Chondrocyte (in vitro differentiated cells): ENCODE data around the gene EXTL2. TPM values are rescaled to one million over a fixed set of nuclear protein-coding genes. Genes with fewer than 3 reads are reported as not detected.
A peak's percentile ranks its signal among the peaks of the same experiment; 100 is the strongest.
"Not testable (repeated sequence)": the region's sequence is repeated elsewhere in the genome, so short reads cannot be mapped to it uniquely, and the experiment has no call there.

ENCODE experiments used
- DNase-seq: peaks from one replicate; pipeline ENCODE4 v3.0.0; 2021; ENCODE audit warnings: mixed read lengths, low spot score
- H3K27ac Mint-ChIP-seq: one replicate; pipeline ENCODE4 v1.8.0; 2021; ENCODE audit warnings: mild to moderate bottlenecking, moderate library complexity, mixed read lengths; ENCODE audit not compliant: unreplicated experiment
- H3K27me3 Mint-ChIP-seq: 2 replicates; pipeline ENCODE4 v1.8.0; 2021; ENCODE audit warnings: low read depth, mixed read lengths
- H3K36me3 Mint-ChIP-seq: 2 replicates; pipeline ENCODE4 v1.8.0; 2021; ENCODE audit warnings: low read depth, mixed read lengths
- H3K4me1 Mint-ChIP-seq: 2 replicates; pipeline ENCODE4 v1.8.0; 2021; ENCODE audit warnings: low read depth, mild to moderate bottlenecking, mixed read lengths
- H3K4me3 Mint-ChIP-seq: one replicate; pipeline ENCODE4 v1.8.0; 2021; ENCODE audit warnings: mild to moderate bottlenecking, moderate library complexity, mixed read lengths; ENCODE audit not compliant: unreplicated experiment
- H3K9me3 Mint-ChIP-seq: 2 replicates; pipeline ENCODE4 v1.8.0; 2021; ENCODE audit warnings: low read depth, mixed read lengths
- total RNA-seq: library from RNA; stranded (reverse); gene quantifications from 3 replicates; pipeline ENCODE4 v1.2.1, GENCODE V29; 2021
- TF ChIP-seq, protein P1 (sequence below): fragments of 200-600 bp; sonication (generic); IDR thresholded peaks from 2 replicates; pipeline ENCODE4 v1.5.0; 2021; ENCODE audit warnings: antibody characterized with exemption, mild to moderate bottlenecking, moderate library complexity

Gene EXTL2
- total RNA-seq, 1 donor from 2014 or later = 24.7 TPM

DNA sequence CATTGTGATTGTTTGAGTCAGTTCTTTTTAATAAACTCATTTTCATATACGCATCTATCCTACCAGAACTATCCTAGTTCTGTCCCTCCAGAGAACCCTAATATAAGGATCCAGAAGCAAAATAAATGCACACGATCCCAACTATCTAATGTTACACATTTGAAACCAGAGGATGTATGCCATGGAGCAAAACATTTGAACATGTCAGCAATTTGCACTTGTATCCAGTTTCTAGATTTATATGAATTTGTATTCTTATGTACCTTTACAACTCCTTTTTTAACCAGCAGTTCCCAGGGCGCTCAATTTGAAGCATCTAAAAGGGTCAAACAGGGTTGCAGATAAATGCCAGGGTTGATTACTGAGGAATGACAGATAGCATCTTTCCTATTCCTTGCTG lies 2.1 kb downstream of the EXTL2 start:
- no peaks in the 10 kb centered on the region for H3K9me3 Mint-ChIP-seq
- no peaks in the 10 kb centered on the region for H3K27me3 Mint-ChIP-seq
- DNase-seq = no peak
- no peak overlapping the region for H3K4me3 Mint-ChIP-seq
- no peak overlapping the region for H3K27ac Mint-ChIP-seq
- TF ChIP-seq, protein P1, sequence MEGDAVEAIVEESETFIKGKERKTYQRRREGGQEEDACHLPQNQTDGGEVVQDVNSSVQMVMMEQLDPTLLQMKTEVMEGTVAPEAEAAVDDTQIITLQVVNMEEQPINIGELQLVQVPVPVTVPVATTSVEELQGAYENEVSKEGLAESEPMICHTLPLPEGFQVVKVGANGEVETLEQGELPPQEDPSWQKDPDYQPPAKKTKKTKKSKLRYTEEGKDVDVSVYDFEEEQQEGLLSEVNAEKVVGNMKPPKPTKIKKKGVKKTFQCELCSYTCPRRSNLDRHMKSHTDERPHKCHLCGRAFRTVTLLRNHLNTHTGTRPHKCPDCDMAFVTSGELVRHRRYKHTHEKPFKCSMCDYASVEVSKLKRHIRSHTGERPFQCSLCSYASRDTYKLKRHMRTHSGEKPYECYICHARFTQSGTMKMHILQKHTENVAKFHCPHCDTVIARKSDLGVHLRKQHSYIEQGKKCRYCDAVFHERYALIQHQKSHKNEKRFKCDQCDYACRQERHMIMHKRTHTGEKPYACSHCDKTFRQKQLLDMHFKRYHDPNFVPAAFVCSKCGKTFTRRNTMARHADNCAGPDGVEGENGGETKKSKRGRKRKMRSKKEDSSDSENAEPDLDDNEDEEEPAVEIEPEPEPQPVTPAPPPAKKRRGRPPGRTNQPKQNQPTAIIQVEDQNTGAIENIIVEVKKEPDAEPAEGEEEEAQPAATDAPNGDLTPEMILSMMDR = no peak
- peaks cover 3% of the 10 kb centered on the region for H3K36me3 Mint-ChIP-seq
- peaks cover 31% of the 10 kb centered on the region for H3K4me1 Mint-ChIP-seq

DNA sequence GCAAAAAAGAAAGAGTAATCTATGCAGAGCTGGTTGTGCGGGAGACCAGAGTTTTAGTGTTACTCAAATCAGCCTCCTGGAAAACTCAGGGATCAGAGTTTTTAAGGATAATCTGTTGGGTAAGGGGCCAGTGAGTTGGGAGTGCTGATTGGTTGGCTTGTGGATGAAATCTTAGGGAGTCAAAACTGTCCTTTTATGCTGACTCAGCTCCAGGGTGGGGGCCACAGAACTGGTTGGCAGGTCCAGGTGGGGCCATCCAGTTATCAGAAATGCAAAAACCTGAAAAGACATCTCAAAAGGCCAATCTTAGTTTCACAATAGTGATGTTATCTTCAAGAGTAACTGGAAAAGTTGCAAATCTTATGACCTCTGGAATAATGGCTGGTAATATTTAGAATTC lies 3.3 kb downstream of the EXTL2 start:
- peaks cover 22% of the 10 kb centered on the region for H3K4me1 Mint-ChIP-seq
- H3K36me3 Mint-ChIP-seq = peaks cover 4% of the 10 kb centered on the region
- TF ChIP-seq, protein P1 = no peak
- H3K27me3 Mint-ChIP-seq = no peaks in the 10 kb centered on the region
- no peak for DNase-seq
- H3K4me3 Mint-ChIP-seq = no peak overlapping the region
- no peak overlapping the region for H3K27ac Mint-ChIP-seq
- H3K9me3 Mint-ChIP-seq = no peaks in the 10 kb centered on the region

DNA sequence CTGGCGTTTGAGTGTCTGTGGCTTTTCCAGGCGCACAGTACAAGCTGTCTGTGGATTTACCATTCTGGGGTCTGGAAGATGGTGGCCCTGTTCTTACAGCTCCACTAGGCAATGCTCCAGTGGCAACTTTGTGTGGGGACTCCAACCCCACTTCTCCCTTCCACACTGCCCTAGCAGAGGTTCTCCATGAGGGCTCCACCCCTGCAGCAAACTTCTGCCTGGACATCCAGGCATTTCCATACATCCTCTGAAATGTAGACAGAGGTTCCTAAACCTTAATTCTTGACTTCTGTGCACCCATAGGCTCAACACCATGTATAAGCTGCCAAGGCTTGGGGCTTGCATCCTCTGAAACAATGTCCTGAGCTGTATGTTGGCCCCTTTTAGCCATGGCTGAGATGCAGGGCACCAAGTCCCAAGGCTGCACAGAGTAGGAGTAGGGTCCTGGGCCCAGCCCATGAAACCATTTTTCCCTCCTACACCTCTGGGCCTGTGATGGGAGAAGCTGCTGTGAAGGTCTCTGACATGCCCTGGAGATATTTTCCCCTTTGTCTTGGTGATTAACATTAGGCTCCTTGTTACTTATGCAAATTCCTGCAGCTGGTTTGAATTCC lies 4.7 kb downstream of the EXTL2 start:
- not testable (repeated sequence) for H3K27me3 Mint-ChIP-seq, H3K9me3 Mint-ChIP-seq, DNase-seq, H3K27ac Mint-ChIP-seq, H3K4me3 Mint-ChIP-seq, H3K36me3 Mint-ChIP-seq
- H3K4me1 Mint-ChIP-seq = peaks cover 22% of the 10 kb centered on the region

DNA sequence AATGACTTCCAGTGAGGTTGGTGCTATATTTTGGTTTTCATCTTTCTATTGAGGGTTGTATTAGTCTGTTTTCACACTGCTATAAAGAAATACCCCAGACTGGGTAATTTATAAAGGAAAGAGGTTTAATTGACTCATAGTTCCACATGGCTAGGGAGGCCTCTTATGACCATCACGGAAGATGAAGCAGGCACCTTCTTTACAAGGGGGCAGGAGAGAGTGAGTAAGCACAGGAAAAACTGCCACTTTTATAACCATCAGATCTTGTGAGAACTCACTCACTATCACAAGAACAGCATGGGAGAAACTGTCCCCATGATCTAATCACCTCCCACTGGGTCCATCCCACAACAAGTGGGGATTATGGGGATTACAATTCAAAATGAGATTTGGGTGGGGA lies 5.6 kb downstream of the EXTL2 start:
- H3K9me3 Mint-ChIP-seq, H3K27ac Mint-ChIP-seq, H3K4me3 Mint-ChIP-seq, DNase-seq, H3K27me3 Mint-ChIP-seq, H3K36me3 Mint-ChIP-seq: not testable (repeated sequence)
- H3K4me1 Mint-ChIP-seq = peaks cover 24% of the 10 kb centered on the region

DNA sequence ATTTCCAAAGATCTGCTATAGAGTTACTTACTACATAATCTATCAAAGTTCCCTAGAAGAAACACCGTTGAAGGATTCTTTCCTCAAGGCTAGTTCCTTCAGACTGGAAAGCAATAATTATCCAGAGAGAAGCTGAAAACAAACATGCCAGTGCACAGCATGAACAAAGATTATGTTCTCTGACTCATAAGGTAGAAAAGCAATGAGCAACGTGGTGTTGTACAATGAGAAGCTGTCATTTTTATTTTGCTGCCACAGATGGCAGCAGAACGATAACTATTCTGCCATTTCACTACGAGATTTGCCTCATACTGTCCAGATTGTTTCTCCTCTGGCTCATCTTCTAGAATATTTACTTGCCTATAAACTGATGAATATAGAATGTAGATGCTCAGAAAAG lies 10.7 kb downstream of the EXTL2 start:
- no peak overlapping the region for H3K27ac Mint-ChIP-seq

DNA sequence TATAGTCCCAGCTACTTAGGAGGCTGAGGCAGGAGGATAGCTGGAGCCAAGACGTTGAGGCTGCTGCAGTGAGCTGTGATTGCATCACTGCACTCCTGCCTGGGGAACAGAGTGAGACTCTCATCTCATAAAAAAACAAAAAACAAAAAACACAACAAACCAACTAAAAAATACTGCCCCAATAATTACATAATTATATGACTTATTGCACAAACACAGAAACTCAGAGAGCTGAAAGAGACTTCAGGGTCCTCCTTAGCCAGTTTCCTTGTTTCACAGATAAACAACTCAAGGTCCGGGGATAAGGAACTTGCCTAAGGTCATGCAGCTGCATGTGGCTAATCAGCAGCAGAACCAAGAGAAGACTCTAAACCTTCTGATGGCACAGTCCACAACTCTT lies 11.9 kb downstream of the EXTL2 start:
- H3K9me3 Mint-ChIP-seq = no peaks in the 10 kb centered on the region
- no peak for DNase-seq
- TF ChIP-seq, protein P1 = no peak
- no peaks in the 10 kb centered on the region for H3K27me3 Mint-ChIP-seq
- peaks cover 3% of the 10 kb centered on the region for H3K36me3 Mint-ChIP-seq
- no peak overlapping the region for H3K27ac Mint-ChIP-seq
- peaks cover 14% of the 10 kb centered on the region for H3K4me1 Mint-ChIP-seq
- no peak overlapping the region for H3K4me3 Mint-ChIP-seq

More for the DNA sequence above, 10.7 kb downstream of the EXTL2 start:
- Mint-ChIP-seq H3K9me3 (no peaks in the 10 kb centered on the region), H3K27me3 (no peaks in the 10 kb centered on the region), H3K4me3 (no peak overlapping the region), H3K36me3 (peaks cover 1% of the 10 kb centered on the region), H3K4me1 (peaks cover 14% of the 10 kb centered on the region)
- TF ChIP-seq, protein P1 = peak; percentile 70
- no peak for DNase-seq
